Activated CD4-positive, alpha-beta T cell treated with anti-CD3 and anti-CD28 coated beads, Interleukin-2, amount 10 ng/mL, durations not matched to agents 7 days and 5 days (primary cell): ENCODE measurements around the gene AKAP9. TPM values are rescaled to one million over a fixed set of nuclear protein-coding genes. Genes with fewer than 3 reads are reported as not detected.
"Not testable (repeated sequence)": the region's sequence is repeated elsewhere in the genome, so short reads cannot be mapped to it uniquely, and the experiment has no call there.

ENCODE experiments used
- CTCF ChIA-PET: fragments of 350-600 bp; sonication (Branson Sonifier 250); formaldehyde crosslinking; loops from one replicate; lab custom pipeline; 2021; ENCODE audit warnings: antibody characterized with exemption; lab: Charles Lee
- POLR2A ChIA-PET: fragments of 350-600 bp; sonication (Branson Sonifier 250); formaldehyde crosslinking; loops from one replicate; lab custom pipeline; 2021; ENCODE audit warnings: antibody characterized with exemption; lab: Charles Lee
- DNase-seq: peaks from one replicate; pipeline ENCODE4 v3.0.0-alpha.2; 2020
- H3K27ac Mint-ChIP-seq: one replicate; pipeline ENCODE4 v1.8.0; 2021; ENCODE audit warnings: mild to moderate bottlenecking, moderate library complexity, mixed read lengths
- H3K27me3 Mint-ChIP-seq: one replicate; pipeline ENCODE4 v1.8.0; 2021; ENCODE audit warnings: mixed read lengths
- H3K36me3 Mint-ChIP-seq: one replicate; pipeline ENCODE4 v1.8.0; 2021; ENCODE audit warnings: low read depth, mixed read lengths
- H3K4me1 Mint-ChIP-seq: one replicate; pipeline ENCODE4 v1.8.0; 2021; ENCODE audit warnings: mixed read lengths
- H3K4me3 Mint-ChIP-seq: one replicate; pipeline ENCODE4 v1.8.0; 2021; ENCODE audit warnings: mild to moderate bottlenecking, moderate library complexity, mixed read lengths
- H3K9me3 Mint-ChIP-seq: one replicate; pipeline ENCODE4 v1.8.0; 2021; ENCODE audit warnings: mixed read lengths
- total RNA-seq, 2 experiments: library from RNA; stranded (reverse); gene quantifications; one replicate each; pipeline ENCODE4 v1.2.3, GENCODE V29; 2021

Gene AKAP9
- total RNA-seq, 2 experiments from 2014 or later: 39.3 to 43.7 TPM

DNA sequence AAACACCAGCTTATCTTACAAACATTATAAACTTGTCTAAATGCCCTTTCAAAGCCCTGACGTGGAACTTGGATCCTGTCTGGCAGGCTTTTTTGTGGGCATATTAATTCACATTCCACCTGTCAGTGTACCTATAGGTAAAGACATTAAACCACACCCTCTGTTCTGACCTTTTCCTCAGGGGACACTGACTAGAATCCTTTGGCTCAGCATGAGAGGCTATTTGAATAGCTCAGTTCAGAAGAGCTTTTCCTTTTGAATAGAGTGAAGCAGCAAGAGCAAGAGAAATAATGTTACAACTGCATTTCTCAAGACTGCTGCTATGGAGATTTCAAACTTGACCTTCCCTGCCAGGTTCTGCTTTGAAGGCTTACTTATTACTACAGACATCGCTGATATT lies 116.7 kb downstream of the AKAP9 start:
- Mint-ChIP-seq H3K4me1 (peaks cover 14% of the 10 kb centered on the region), H3K4me3 (no peak overlapping the region), H3K27ac (no peak overlapping the region), H3K27me3 (no peaks in the 10 kb centered on the region), H3K36me3 (peaks cover 3% of the 10 kb centered on the region), H3K9me3 (no peaks in the 10 kb centered on the region)
- CTCF ChIA-PET: no interaction called here
- no peak for DNase-seq
- POLR2A ChIA-PET: no interaction called here

DNA sequence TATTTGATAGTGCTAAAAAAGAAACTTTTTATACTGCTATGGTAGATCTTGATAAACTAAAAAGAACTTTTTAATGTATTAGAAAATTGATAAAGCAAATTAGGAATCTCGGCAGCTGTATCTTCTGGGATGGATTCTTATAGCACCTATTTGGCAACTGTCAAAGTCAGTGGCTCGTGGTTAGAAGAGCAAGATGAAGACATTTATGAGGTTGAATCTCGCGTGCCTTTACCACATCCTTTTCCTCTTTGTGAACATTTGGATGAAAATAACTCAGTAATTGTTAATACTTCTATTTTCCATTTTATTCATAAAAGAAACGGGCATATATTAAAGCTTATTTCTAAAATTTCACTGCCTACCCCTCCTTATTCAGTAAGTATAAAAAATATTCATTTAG lies 117.4 kb downstream of the AKAP9 start:
- peak; percentile 48 for DNase-seq

DNA sequence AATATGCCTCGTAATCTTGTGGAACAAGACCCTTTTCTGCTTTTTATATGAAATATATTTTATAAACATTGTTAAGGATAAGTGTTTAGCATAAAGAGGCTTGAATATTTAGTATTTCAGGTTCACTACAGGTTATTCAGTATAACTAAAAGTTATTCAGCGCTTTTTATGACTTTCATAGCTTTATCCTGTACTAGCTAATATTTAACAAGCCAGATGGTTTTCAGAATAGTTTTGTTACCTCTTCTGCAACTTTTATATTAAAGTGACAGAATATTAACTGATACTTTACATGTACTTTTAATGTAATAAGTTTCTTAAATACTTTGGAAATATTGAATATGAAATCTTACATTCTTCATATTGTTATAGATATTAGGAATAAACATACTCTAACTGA lies 118.2 kb downstream of the AKAP9 start:
- Mint-ChIP-seq H3K4me3 (no peak overlapping the region), H3K36me3 (peaks cover 8% of the 10 kb centered on the region), H3K27me3 (no peaks in the 10 kb centered on the region), H3K4me1 (peaks cover 14% of the 10 kb centered on the region), H3K9me3 (no peaks in the 10 kb centered on the region), H3K27ac (no peak overlapping the region)
- no peak for DNase-seq
- ChIA-PET CTCF (interaction anchor here (1.5 kb wide), 1 partner anchor 15 kb away, joined by 4 read pairs; no protein-coding TSS in a partner anchor), POLR2A (no interaction called here)

More for the DNA sequence above, 117.4 kb downstream of the AKAP9 start:
- ChIA-PET CTCF (interaction anchor here (1.5 kb wide), 1 partner anchor 14 kb away, joined by 4 read pairs; no protein-coding TSS in a partner anchor), POLR2A (no interaction called here)
- Mint-ChIP-seq H3K4me1 (peaks cover 14% of the 10 kb centered on the region), H3K36me3 (peaks cover 6% of the 10 kb centered on the region), H3K27me3 (no peaks in the 10 kb centered on the region), H3K9me3 (no peaks in the 10 kb centered on the region), H3K27ac (no peak overlapping the region), H3K4me3 (no peak overlapping the region)

DNA sequence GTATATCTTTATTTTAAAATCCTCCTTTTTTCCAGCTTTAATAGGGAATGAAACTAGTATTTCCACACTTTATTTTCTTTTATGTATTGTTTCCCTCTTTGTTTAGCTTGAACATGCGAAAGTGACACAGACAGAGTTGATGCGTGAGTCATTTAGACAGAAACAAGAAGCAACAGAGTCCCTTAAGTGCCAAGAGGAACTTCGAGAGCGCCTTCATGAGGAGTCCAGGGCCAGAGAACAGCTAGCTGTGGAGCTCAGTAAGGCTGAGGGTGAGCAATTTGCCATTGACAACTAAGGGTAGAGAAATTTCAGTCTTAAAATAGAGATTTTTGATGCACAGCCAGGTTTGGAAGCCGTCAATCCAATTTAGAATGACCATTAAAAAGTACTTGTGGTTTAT lies 120.5 kb downstream of the AKAP9 start:
- no peaks in the 10 kb centered on the region for H3K9me3 Mint-ChIP-seq
- ChIA-PET POLR2A (no interaction called here), CTCF (interaction anchor here (0.7 kb wide), 1 partner anchor 882 kb away, joined by 3 read pairs; no protein-coding TSS in a partner anchor)
- no peak for DNase-seq
- H3K4me1 Mint-ChIP-seq: peaks cover 14% of the 10 kb centered on the region
- no peak overlapping the region for H3K4me3 Mint-ChIP-seq
- H3K27me3 Mint-ChIP-seq: no peaks in the 10 kb centered on the region
- no peak overlapping the region for H3K27ac Mint-ChIP-seq
- peaks cover 8% of the 10 kb centered on the region for H3K36me3 Mint-ChIP-seq

DNA sequence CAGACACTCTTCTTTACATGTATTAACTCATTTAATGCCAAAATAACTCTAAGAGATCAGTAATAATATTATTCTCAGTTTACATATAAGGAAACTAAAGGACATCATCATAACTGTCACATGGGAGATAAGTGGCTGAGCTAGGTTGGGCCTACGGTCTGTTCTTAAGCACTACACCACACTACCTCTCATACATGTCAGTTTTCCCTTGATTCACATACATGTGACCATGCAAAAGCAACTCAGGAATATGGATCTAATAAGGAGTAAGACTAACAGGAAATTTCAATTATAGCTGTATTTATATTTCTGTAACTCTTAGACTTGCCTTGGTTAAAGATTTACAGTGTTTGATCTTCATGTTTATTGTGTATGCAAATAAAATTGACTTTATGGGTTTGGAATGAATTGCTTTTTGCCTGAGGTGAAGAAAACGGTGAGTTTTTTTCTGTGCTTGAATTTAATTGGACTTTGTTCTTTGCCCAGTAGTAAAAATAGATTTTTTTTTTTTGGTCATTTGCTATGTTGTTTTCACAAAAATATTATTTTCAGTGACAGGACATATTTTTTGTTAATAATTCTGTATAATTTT lies 123.9 kb downstream of the AKAP9 start:
- ChIA-PET CTCF (no interaction called here), POLR2A (no interaction called here)
- peaks cover 22% of the 10 kb centered on the region for H3K36me3 Mint-ChIP-seq
- no peak for DNase-seq
- no peak overlapping the region for H3K4me3 Mint-ChIP-seq
- no peaks in the 10 kb centered on the region for H3K27me3 Mint-ChIP-seq
- no peak overlapping the region for H3K27ac Mint-ChIP-seq
- no peaks in the 10 kb centered on the region for H3K4me1 Mint-ChIP-seq
- no peaks in the 10 kb centered on the region for H3K9me3 Mint-ChIP-seq

DNA sequence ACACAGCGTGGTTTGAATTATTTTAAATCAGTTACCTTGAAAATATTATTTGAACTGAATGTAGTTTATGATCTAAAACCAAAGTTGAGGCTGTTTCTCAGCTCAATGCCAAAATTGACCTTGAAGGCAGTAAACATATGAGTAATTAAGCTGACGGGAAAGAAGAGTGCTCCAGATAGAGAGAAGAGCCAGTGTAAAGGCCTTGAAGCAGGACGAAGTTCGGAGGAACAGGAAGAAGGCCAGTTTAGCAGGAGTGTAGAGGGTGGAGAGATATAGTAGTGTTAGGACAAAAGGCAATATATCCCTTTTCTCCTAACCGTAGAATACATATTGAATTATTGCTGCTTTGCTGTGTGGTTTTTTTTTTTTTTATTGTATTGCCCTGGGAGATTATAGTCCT lies 130.4 kb downstream of the AKAP9 start:
- POLR2A ChIA-PET: no interaction called here
- CTCF ChIA-PET: no interaction called here
- no peak for DNase-seq
- no peaks in the 10 kb centered on the region for H3K9me3 Mint-ChIP-seq
- H3K4me1 Mint-ChIP-seq: peaks cover 3% of the 10 kb centered on the region
- H3K4me3 Mint-ChIP-seq: no peak overlapping the region
- H3K36me3 Mint-ChIP-seq: peaks cover 37% of the 10 kb centered on the region
- H3K27me3 Mint-ChIP-seq: no peaks in the 10 kb centered on the region
- H3K27ac Mint-ChIP-seq: no peak overlapping the region

DNA sequence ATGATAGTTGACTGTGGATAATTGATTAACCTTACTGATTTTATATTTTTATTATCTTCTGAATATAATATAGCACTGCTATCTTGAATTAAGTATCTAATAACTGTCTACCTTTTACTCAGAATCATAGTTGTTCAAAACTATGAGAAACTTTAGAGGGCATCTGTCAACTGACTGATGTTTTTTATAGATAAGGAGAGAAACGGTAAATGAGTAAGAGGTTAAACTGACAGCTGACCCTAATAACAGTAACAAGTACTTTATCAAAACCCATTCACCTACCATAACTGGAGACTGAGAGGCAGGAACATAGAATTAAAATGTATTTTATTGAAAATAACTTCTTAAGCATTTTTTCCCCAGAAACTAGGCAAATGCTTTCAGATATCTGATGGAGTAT lies 131.5 kb downstream of the AKAP9 start:
- Mint-ChIP-seq H3K27me3 (no peaks in the 10 kb centered on the region), H3K36me3 (peaks cover 30% of the 10 kb centered on the region), H3K4me3 (no peak overlapping the region), H3K4me1 (peaks cover 5% of the 10 kb centered on the region), H3K27ac (no peak overlapping the region), H3K9me3 (no peaks in the 10 kb centered on the region)
- no peak for DNase-seq
- POLR2A ChIA-PET: no interaction called here
- CTCF ChIA-PET: no interaction called here

DNA sequence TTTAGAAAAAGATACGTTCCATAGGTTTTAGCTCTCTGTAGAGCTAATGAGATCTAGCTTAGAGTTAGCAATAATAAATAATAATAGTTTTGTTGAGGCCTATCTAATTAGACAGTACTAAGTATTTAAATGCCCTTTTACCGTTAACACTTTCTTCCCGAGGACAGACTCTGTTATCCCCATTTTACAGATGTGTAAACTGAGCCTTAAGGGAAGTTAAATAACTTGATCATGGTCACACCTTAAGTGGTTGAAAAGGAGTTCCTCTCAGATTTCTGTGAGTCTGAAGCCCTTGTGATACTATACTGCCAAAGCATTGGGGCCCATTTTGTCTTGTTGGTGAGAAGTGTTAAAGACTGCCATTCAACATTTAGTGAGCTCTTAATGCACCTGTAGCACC lies 132.0 kb downstream of the AKAP9 start:
- POLR2A ChIA-PET: no interaction called here

DNA sequence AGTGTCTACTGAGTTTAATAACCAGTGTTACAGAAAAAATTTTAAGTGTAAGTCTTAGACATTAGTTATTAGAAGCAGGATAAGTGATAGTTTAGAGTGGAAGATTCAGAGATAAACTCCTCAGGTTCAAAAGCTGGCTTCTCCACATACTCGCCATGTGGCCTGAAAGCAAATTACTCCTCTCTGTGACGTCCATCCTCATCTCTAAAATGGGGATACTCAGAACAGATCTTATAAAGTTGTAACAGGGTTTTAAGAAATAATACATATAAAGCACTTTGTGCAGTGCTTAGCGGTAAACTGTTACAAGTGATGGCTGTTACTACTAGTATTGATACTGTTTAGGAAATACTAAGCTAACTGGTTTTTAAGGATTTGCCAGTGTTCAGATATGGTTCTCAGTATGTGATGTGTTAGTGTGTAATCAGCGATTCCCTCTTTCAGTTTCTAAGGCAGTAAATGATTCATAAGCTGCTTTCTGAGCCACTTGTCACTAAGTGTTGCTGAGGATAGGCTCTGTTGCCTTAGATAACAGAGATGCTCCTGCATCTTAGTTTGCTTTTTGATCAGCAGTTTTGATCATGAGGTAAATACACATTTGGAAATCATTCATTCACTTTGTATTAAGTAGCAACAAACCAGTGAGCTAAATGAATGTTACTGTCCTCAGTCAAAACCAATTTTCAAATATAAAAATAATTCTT lies 134.9 kb downstream of the AKAP9 start:
- Mint-ChIP-seq H3K4me1 (peaks cover 5% of the 10 kb centered on the region), H3K27ac (no peak overlapping the region), H3K36me3 (peaks cover 25% of the 10 kb centered on the region), H3K4me3 (no peak overlapping the region), H3K27me3 (no peaks in the 10 kb centered on the region), H3K9me3 (no peaks in the 10 kb centered on the region)
- no peak for DNase-seq
- ChIA-PET CTCF (interaction anchor here (0.9 kb wide), 1 partner anchor 25 kb away, joined by 3 read pairs; no protein-coding TSS in a partner anchor), POLR2A (no interaction called here)

More for the DNA sequence above, 132.0 kb downstream of the AKAP9 start:
- Mint-ChIP-seq H3K9me3 (no peaks in the 10 kb centered on the region), H3K36me3 (peaks cover 28% of the 10 kb centered on the region), H3K4me3 (no peak overlapping the region), H3K27me3 (no peaks in the 10 kb centered on the region), H3K4me1 (peaks cover 5% of the 10 kb centered on the region), H3K27ac (no peak overlapping the region)
- CTCF ChIA-PET: no interaction called here
- DNase-seq: no peak

DNA sequence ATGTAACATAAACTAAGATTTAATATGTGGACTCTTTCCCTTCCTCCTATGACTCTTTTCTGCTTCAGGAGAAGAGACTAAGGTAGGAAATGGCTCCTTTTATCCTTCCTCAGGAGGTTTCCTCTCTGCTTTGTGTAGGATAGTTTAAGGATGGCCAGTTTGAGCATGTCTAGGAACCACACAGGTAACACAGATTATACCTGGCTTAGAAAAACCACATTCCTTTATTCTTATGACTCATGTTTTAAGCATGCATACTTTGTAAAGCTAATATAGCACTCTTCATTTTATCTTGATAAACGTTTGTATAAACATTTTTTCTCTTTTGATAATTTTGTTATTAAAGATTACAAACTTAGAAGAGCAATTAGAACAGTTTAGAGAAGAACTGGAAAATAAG lies 135.8 kb downstream of the AKAP9 start:
- ChIA-PET CTCF (no interaction called here), POLR2A (no interaction called here)
- no peak for DNase-seq
- Mint-ChIP-seq H3K27ac (no peak overlapping the region), H3K4me3 (no peak overlapping the region), H3K36me3 (peaks cover 22% of the 10 kb centered on the region), H3K4me1 (peaks cover 5% of the 10 kb centered on the region), H3K27me3 (no peaks in the 10 kb centered on the region), H3K9me3 (no peaks in the 10 kb centered on the region)

DNA sequence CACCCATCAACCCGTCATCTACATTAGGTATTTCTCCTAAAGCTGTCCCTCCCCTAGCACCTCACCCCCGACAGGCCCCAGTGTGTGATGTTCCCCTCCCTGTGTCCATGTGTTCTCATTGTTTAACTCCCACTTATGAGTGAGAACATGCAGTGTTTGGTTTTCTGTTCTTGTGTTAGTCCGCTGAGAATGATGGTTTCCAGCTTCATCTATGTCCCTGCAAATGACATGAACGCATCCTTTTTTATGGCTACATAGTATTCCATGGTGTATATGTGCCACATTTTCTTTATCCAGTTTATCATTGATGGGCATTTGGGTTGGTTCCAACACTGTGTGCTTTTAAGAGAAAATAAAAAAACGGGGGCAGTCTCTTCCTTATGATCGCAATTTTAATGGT lies 143.3 kb downstream of the AKAP9 start:
- H3K4me1 Mint-ChIP-seq, H3K27me3 Mint-ChIP-seq, H3K9me3 Mint-ChIP-seq, H3K4me3 Mint-ChIP-seq, POLR2A ChIA-PET, DNase-seq, CTCF ChIA-PET, H3K27ac Mint-ChIP-seq: not testable (repeated sequence)
- H3K36me3 Mint-ChIP-seq: peaks cover 41% of the 10 kb centered on the region

DNA sequence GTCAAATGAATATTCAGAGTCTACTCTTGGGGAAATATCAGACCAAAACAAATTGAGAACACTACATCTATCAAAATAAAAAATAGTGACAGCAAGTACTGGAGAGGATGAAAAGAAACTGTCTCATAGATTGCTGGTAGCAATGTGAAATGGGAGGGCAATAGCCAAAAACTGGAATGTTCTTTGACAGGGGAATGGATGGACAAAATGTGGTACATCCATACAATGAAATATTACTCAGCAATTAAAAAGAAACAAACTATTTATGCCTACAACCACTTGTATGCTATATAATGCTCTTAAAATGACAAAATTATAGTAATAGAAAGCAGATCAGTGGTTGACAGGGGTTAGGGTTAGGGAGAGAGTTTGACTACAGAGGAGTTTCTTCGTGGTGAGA lies 147.6 kb downstream of the AKAP9 start:
- Mint-ChIP-seq H3K4me1 (no peaks in the 10 kb centered on the region), H3K27me3 (no peaks in the 10 kb centered on the region), H3K36me3 (peaks cover 45% of the 10 kb centered on the region), H3K9me3 (no peaks in the 10 kb centered on the region), H3K27ac (no peak overlapping the region), H3K4me3 (no peak overlapping the region)
- ChIA-PET POLR2A (no interaction called here), CTCF (no interaction called here)
- no peak for DNase-seq

DNA sequence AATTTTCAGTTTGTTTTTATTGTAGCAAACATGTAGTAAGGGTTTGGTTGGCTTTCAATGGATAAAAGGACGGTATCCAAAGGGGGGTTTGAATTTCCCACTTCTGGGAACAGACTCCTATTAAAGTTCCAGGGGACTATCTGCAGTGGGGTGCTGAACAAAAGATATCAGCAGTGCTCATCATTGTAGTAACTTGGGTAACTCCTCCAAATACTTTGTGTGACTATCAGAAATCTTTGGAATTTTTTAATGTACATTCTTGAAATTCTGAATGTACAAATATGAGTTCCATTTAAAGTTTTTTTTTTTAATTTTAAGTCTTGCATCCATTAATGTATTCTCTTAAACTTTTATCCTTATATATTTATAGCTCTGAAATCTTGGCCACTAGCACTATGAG lies 151.5 kb downstream of the AKAP9 start:
- ChIA-PET CTCF (no interaction called here), POLR2A (no interaction called here)
- no peaks in the 10 kb centered on the region for H3K27me3 Mint-ChIP-seq
- no peaks in the 10 kb centered on the region for H3K4me1 Mint-ChIP-seq
- no peak overlapping the region for H3K4me3 Mint-ChIP-seq
- peaks cover 24% of the 10 kb centered on the region for H3K36me3 Mint-ChIP-seq
- DNase-seq: no peak
- H3K9me3 Mint-ChIP-seq: no peaks in the 10 kb centered on the region
- H3K27ac Mint-ChIP-seq: no peak overlapping the region
